Calu3 (cell line): Measurements from ENCODE around the gene LIPH. TPM values are rescaled to one million over a fixed set of nuclear protein-coding genes. Genes with fewer than 3 reads are reported as not detected.

ENCODE experiments used
- BruUV-seq: library from RNA; stranded (reverse); fragments of 400-500 nt; replicated peaks from 2 replicates; lab custom pipeline; 2021; lab: Mats Ljungman, UMichigan
- CTCF ChIA-PET: fragments of 300-600 bp; sonication (Branson Sonifier 250); formaldehyde crosslinking; loops from one replicate; lab custom pipeline; 2022; ENCODE audit warnings: antibody characterized with exemption; lab: Charles Lee
- DNase-seq: peaks from one replicate; pipeline ENCODE4 v3.0.0; 2022
- H3K27ac Mint-ChIP-seq: one replicate; pipeline ENCODE4 v1.8.0; 2022; ENCODE audit warnings: mixed read lengths; ENCODE audit not compliant: unreplicated experiment
- H3K27me3 Mint-ChIP-seq: one replicate; pipeline ENCODE4 v1.8.0; 2022; ENCODE audit warnings: mixed read lengths; ENCODE audit not compliant: unreplicated experiment
- H3K36me3 Mint-ChIP-seq: one replicate; pipeline ENCODE4 v1.8.0; 2022; ENCODE audit warnings: mild to moderate bottlenecking, moderate library complexity, mixed read lengths; ENCODE audit not compliant: insufficient read depth, unreplicated experiment
- H3K4me1 Mint-ChIP-seq: one replicate; pipeline ENCODE4 v1.8.0; 2022; ENCODE audit warnings: mild to moderate bottlenecking, low read depth, mixed read lengths; ENCODE audit not compliant: unreplicated experiment
- H3K4me3 Mint-ChIP-seq: one replicate; pipeline ENCODE4 v1.8.0; 2022; ENCODE audit warnings: mild to moderate bottlenecking, low read depth, moderate library complexity, mixed read lengths; ENCODE audit not compliant: unreplicated experiment
- H3K9me3 Mint-ChIP-seq: one replicate; pipeline ENCODE4 v1.8.0; 2022; ENCODE audit warnings: low read depth, mixed read lengths; ENCODE audit not compliant: unreplicated experiment
- intact Hi-C: fragments of 100-400 bp; cut with micrococcal nuclease; formaldehyde crosslinking; loops from one replicate; pipeline ENCODE4 v1.10.0; 2022; ENCODE audit not compliant: unreplicated experiment
- total RNA-seq: library from RNA; stranded (reverse); gene quantifications from 2 replicates; pipeline ENCODE4 v1.2.3, GENCODE V29; 2022
- TF ChIP-seq, protein P1 (sequence below): fragments of 200-600 bp; IDR thresholded peaks from one replicate; pipeline ENCODE4 v1.8.0; 2022; ENCODE audit warnings: antibody characterized with exemption; ENCODE audit not compliant: unreplicated experiment

LIPH gene
- total RNA-seq, 1 experiment from 2014 or later, result 159 TPM

DNA sequence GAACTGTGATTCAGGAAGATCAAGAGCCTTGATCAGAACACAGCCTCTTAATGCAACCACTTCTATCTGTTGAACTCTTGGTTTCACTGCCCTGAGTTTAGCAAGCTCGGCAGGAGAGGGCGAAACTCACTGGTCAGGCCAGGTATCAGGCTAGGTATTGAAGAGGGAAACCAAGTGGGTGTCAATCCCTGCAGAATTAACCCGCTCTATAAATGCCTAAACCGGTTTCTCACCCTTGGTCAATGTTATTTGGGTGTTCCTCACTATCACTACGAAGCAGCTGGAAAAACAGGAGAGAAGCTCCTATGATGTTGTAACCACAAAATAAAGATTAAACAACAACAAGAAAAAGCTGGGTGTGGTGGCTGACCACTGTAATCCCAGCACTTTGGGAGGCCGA is 23.9 kb downstream of the LIPH start:
- no TSS peak for BruUV-seq
- peak overlapping the region; percentile 31 for H3K27ac Mint-ChIP-seq
- no peaks in the 10 kb centered on the region for H3K9me3 Mint-ChIP-seq
- intact Hi-C loops, result no loop called here
- no peak overlapping the region for H3K4me3 Mint-ChIP-seq
- H3K27me3 Mint-ChIP-seq, result no peaks in the 10 kb centered on the region
- CTCF ChIA-PET, result no interaction called here
- TF ChIP-seq, protein P1, sequence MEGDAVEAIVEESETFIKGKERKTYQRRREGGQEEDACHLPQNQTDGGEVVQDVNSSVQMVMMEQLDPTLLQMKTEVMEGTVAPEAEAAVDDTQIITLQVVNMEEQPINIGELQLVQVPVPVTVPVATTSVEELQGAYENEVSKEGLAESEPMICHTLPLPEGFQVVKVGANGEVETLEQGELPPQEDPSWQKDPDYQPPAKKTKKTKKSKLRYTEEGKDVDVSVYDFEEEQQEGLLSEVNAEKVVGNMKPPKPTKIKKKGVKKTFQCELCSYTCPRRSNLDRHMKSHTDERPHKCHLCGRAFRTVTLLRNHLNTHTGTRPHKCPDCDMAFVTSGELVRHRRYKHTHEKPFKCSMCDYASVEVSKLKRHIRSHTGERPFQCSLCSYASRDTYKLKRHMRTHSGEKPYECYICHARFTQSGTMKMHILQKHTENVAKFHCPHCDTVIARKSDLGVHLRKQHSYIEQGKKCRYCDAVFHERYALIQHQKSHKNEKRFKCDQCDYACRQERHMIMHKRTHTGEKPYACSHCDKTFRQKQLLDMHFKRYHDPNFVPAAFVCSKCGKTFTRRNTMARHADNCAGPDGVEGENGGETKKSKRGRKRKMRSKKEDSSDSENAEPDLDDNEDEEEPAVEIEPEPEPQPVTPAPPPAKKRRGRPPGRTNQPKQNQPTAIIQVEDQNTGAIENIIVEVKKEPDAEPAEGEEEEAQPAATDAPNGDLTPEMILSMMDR, result no peak
- peaks cover 18% of the 10 kb centered on the region for H3K4me1 Mint-ChIP-seq
- DNase-seq, result no peak
- H3K36me3 Mint-ChIP-seq, result peaks cover 88% of the 10 kb centered on the region

DNA sequence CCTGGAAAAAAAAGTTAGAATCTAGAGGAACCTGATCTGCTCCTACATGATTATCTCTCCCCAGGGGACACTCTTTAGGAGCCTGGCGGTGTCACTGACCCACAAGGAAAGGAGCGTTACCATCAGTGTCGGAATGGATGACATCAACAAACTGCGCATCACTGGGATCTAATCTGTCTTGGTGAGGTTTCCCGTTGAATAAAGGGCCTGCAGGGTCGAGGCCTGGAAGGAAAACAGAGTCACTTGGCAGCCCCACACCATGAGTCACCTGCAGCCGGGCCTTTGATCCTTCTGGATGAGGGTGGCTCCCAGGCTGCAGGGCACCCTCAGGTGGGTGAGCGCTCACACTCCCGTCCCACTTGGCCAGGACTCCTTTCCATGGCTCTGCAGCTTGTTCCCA is 25.0 kb downstream of the LIPH start:
- Mint-ChIP-seq H3K27ac (peak overlapping the region; percentile 31), H3K36me3 (peaks cover 85% of the 10 kb centered on the region), H3K4me3 (no peak overlapping the region), H3K4me1 (peaks cover 13% of the 10 kb centered on the region), H3K9me3 (no peaks in the 10 kb centered on the region), H3K27me3 (no peaks in the 10 kb centered on the region)
- no peak for DNase-seq
- no TSS peak for BruUV-seq
- TF ChIP-seq, protein P1, result no peak
- CTCF ChIA-PET, result no interaction called here
- intact Hi-C loops, result no loop called here

DNA sequence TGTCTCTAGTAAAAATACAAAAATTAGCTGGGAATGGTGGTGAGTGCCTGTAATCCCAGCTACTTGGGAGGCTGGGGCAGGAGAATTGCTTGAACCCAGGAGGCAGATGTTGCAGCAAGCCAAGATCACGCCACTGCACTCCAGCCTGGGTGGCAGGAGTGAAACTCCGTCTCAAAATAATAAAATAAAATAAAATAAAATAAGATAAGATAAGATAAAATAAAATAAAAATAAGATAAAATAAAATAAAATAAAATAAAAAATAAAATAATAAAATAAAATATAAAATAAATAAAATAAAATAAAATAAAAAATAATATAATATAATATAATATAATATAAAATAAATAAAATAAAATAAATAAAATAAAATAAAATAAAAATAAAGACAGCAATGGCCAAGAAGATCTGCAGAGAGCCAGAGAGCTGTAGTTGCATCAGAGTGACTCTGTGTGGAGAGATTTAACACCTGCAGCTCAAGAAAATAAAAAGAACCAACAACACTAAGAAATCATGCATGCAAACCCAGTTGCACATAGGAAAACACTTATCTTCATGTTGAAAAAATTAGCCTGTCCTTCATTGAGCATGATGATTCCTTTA is 25.9 kb downstream of the LIPH start:
- Mint-ChIP-seq H3K36me3 (peaks cover 81% of the 10 kb centered on the region), H3K4me1 (peaks cover 13% of the 10 kb centered on the region), H3K27ac (no peak overlapping the region), H3K4me3 (no peak overlapping the region), H3K27me3 (no peaks in the 10 kb centered on the region), H3K9me3 (no peaks in the 10 kb centered on the region)
- CTCF ChIA-PET, result no interaction called here
- TF ChIP-seq, protein P1, result no peak
- intact Hi-C loops, result no loop called here
- DNase-seq, result no peak
- BruUV-seq, result no TSS peak

DNA sequence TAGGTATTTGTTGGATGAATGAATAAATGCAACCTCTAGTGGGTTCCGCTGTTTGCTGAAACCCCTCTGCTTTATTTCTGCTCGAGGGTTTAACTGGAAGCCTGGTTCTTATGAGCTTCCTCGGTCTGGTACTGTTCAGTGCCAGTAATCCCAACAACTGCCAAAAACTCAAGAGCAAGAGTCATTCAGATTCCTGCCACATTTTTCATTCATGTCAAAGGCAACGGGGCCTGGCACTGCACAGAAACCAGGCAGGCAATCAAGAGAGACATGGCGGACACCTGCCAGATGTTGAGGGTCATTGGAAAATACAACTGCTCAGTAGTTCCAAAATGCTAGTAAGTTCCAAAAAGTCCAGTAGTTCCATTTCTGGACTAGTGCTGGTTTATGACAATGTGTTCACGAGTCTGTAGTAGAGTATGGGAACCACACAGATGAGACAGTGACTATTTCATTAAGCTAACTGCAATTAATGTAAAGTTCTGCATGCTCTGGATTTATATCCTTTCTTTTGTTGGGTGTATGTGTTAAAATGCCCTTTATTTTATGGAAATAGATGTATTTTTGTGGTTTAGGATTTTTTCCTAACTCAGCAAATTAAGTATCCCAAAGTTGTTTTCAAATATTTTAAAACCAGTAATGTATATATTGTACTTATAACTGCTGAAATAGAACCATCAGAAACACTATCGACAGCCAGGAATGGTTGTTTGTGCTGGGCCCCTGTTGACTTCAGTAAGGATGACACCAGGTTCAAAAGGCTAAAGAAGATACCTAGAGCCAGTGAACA is 30.8 kb downstream of the LIPH start:
- Mint-ChIP-seq H3K27me3 (no peaks in the 10 kb centered on the region), H3K4me1 (no peaks in the 10 kb centered on the region), H3K4me3 (no peak overlapping the region), H3K27ac (no peak overlapping the region), H3K36me3 (peaks cover 76% of the 10 kb centered on the region), H3K9me3 (no peaks in the 10 kb centered on the region)
- no peak for DNase-seq
- CTCF ChIA-PET, result interaction anchor here (1.2 kb wide), 1 partner anchor 65 kb away, joined by 4 read pairs; the partner anchor contains the start of gene SENP2
- TF ChIP-seq, protein P1, result no peak
- intact Hi-C loops, result no loop called here
- no TSS peak for BruUV-seq
